Pancreas (tissue), 10 donors: ENCODE data around the gene KRTAP10-4. TPM values are rescaled to one million over a fixed set of nuclear protein-coding genes. Genes with fewer than 3 reads are reported as not detected.
A peak's percentile ranks its signal among the peaks of the same experiment; 100 is the strongest.

ENCODE experiments used
- ATAC-seq, 4 donors: fragments of 200-7000 bp; cut with Tn5 transposase; one replicate each; pipeline versions ENCODE4 v1.8.0 to v1.9.1; 2020; ENCODE audit warnings: mild to moderate bottlenecking in 4 of 4, moderate library complexity in 4 of 4
- DNase-seq, 6 donors: peaks; one replicate each; pipeline ENCODE4 v3.0.0-alpha.2; 2020
- FAIRE-seq: peaks from 2 replicates; lab custom pipeline; 2012; peaks lifted over from hg19 to GRCh38; lab: Jason Lieb, UNC
- H3K27ac ChIP-seq, 4 donors: fragments of 200-600 bp; sonication (generic); 1 replicate in 3 of 4; 2 replicates in 1 of 4; pipeline versions ENCODE4 v1.5.0 to v1.8.0; 2020
- H3K27me3 ChIP-seq, 4 donors: fragments of 200-600 bp; one replicate each; pipeline ENCODE4 v1.8.0; 2021
- H3K36me3 ChIP-seq, 3 donors: fragments of 200-600 bp; sonication (generic) in 1 of 3; one replicate each; pipeline versions ENCODE4 v1.5.0 to v1.8.0; 2020 to 2021
- H3K4me1 ChIP-seq, 3 donors: fragments of 200-600 bp; one replicate each; pipeline ENCODE4 v1.8.0; 2021
- H3K4me3 ChIP-seq, 4 donors: fragments of 200-600 bp; sonication (generic) in 2 of 4; one replicate each; pipeline versions ENCODE4 v1.5.0 to v1.8.0; 2020 to 2021
- H3K9me3 ChIP-seq, 4 donors: fragments of 200-600 bp; one replicate each; pipeline ENCODE4 v1.8.0; 2021
- CTCF ChIP-seq, 4 donors: fragments of 200-600 bp; sonication (generic) in 3 of 4; IDR thresholded peaks; one replicate each; pipeline versions ENCODE4 v1.5.0 to v1.8.0; 2021; ENCODE audit warnings: antibody characterized with exemption in 4 of 4
- WGBS, 2 donors: extraction: QIAGEN DNeasy Blood & Tissue Kit; methylation state at CpG; one replicate each; pipeline ENCODE4 v1.1.7; 2013; 5-methylcytosine and 5-hydroxymethylcytosine counted together
- intact Hi-C, 3 donors: fragments of 100-400 bp; cut with DNase I; formaldehyde crosslinking; loops; one replicate each; pipeline versions ENCODE4 v1.11.1 to v1.14.2; 2022
- polyA plus RNA-seq, 2 donors: library from polyadenylated mRNA; stranded (reverse); fragments of 200-250 nt; gene quantifications; one replicate each; pipeline ENCODE4 v1.2.3, GENCODE V29; 2013
- total RNA-seq, 6 donors: library from RNA; stranded (reverse); fragmentation: NEBNext Ultra II Directional in 4 of 6; extraction: Animal tissue kit (Norgen Biotek cat#: 25700) in 4 of 6; gene quantifications; one replicate each; pipeline versions ENCODE4 v1.2.1 to v1.2.4, GENCODE V29; 2021 to 2023
- donor health status: healthy with polysubstance abuse.
- donor health status: DM: no; HTN: no; CAD: no; lungs with moderate emphysema.
- donor health status: DM: no; HTN: no; CAD: no.
- donor health status: control.
- donor health status: control.
- donor health status: Bipolar disorder and iron deficiency.
- donor health status: DM: yes; HTN: yes; CAD: no.
- donor health status: DM: no; HTN: no; CAD: no.
- donor health status: DM: no; HTN: no; CAD: no.
- donor health status: DM: yes; HTN: yes; CAD: no.

Gene KRTAP10-4
- total and polyA plus RNA-seq, 8 donors = not detected

DNA sequence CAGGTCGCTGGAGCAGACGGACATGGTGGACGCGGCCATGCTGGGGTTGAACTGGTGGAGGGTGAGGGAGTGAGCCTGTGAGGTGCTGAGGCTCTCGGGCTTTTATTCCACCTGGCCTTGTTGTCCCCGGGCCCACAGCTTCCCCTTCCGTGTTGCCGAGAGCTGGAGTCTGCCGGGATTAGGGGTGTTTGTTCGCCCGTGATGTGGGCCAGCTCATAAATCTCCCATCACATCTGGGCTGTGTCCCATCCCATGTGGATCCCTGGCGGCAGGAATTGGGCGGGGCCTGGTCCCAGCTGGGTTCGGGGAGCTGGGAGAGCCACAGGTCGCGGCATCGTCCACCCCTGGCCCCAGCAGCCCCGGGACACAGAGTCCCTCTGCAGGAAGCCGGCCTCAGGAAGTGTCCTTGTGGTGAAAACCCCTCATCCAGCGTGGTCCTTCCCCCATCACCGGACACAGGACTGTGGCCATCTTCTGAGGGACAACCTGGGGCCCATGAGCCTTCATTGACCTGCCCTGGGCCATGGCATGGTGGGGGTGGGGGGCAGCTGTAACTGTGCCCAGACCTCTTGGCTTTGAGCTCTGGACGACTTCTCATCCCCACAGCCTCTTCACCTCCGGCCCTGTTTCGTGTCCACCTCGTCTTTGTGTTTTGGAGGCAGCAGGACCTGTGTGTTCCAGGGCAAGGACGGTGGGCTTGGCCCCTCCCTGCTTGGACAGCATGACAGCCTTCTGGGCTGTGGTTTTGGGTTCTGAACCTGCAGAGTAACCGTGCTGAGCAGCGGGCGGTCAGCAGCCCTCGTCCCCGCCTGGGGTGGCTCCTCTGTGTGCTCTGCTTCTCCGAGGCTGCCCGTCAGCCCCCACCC lies 19.1 kb downstream of the KRTAP10-4 start, which contains the start of gene KRTAP10-6:
Gene KRTAP10-6 (minus strand): TSS at position 60 of the 866 bp plus-strand sequence. CDS start 21 bp downstream, at position 39.
- H3K9me3 ChIP-seq = no peaks in the 10 kb centered on the region
- 52 to 63% methylated on average over 33 of the region's 33 CpGs for WGBS, 2 donors
- FAIRE-seq = no peak
- H3K4me1 ChIP-seq = no peaks in the 10 kb centered on the region
- H3K27ac ChIP-seq = no peak within 1 kb of the TSS
- H3K36me3 ChIP-seq = no peaks in the 10 kb centered on the region
- intact Hi-C loops = no loop called here
- DNase-seq = peak in 1 of 6 donors; percentile 52
- no peak within 1 kb of the TSS for H3K4me3 ChIP-seq
- TF ChIP-seq CTCF (IDR thresholded peaks at IDR 0.05) = no peak
- no peaks in the 10 kb centered on the region for H3K27me3 ChIP-seq
- ATAC-seq = no peak

DNA sequence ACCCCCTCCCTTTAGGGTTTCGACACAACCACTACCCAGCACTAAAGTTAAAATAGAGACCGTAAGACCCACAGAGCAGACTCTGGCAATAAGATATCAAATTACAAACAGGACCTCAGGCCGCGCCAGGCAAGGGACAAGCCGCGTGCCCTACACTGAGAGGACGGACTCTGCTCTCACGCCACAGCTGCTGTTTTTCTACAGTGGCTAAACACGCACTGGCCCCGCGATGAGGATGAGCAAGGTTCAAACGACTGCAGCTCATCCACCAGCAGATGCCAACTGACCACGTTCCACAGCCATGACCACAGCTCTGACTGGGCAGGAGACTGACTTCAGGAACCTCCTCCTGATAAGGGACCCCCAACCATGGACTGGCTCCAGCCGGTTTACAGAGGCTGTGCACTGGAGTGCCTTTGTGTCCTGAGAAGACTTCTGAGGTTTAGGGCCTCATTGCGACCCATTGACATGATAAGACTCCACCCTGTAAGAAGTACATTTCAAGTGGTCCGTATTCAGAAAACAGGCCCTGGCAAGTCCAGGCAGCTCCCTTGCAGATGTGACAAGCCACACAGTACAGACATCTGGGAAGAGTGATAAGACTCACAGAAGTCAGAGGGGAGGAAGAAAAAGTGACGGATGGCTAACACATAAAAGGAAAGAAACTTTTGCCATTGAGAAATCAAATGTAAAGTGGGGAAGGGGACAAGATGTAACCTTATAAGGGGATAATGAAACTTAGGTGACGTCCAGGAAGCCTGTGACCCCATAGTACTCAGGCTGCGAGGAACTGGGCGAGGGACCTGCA lies 20.3 kb downstream of the KRTAP10-4 start:
- no peak for TF ChIP-seq CTCF (IDR thresholded peaks at IDR 0.05)
- Histone ChIP-seq H3K27me3 (no peaks in the 10 kb centered on the region), H3K4me3 (no peak overlapping the region), H3K9me3 (no peaks in the 10 kb centered on the region), H3K27ac (no peak overlapping the region), H3K4me1 (no peaks in the 10 kb centered on the region), H3K36me3 (no peaks in the 10 kb centered on the region)
- DNase-seq = no peak
- ATAC-seq = peak in 1 of 4 donors; percentile 12
- intact Hi-C loops = no loop called here
- WGBS, 2 donors = 32 to 42% methylated on average over 20 of the region's 20 CpGs
- no peak for FAIRE-seq

- Histone ChIP-seq H3K36me3 (no peaks in the 10 kb centered on the region), H3K4me3 (no peak overlapping the region), H3K4me1 (no peaks in the 10 kb centered on the region), H3K27ac (no peak overlapping the region), H3K9me3 (no peaks in the 10 kb centered on the region), H3K27me3 (no peaks in the 10 kb centered on the region)
- intact Hi-C loops = no loop called here
- ATAC-seq (no peak), FAIRE-seq (no peak), DNase-seq (no peak)
- 63 to 72% methylated on average over 12 of the region's 12 CpGs for WGBS, 2 donors
- no peak for TF ChIP-seq CTCF (IDR thresholded peaks at IDR 0.05)
Observed at GRCh38 chr21:44594406-44594916, 20.9 kb downstream of the KRTAP10-4 start.

- H3K4me3 ChIP-seq = no peak overlapping the region
- no peaks in the 10 kb centered on the region for H3K4me1 ChIP-seq
- intact Hi-C loops = no loop called here
- ATAC-seq (no peak), FAIRE-seq (no peak), DNase-seq (no peak)
- WGBS, 2 donors = 59 to 74% methylated on average over 6 of the region's 6 CpGs
- no peaks in the 10 kb centered on the region for H3K36me3 ChIP-seq
- TF ChIP-seq CTCF (IDR thresholded peaks at IDR 0.05) = no peak
- no peak overlapping the region for H3K27ac ChIP-seq
- H3K27me3 ChIP-seq = no peaks in the 10 kb centered on the region
- H3K9me3 ChIP-seq = no peaks in the 10 kb centered on the region
Observed at GRCh38 chr21:44595524-44595923, 22.0 kb downstream of the KRTAP10-4 start.
